ENCODE measurements around the gene UTS2R.
"Not testable (repeated sequence)": the region's sequence is repeated elsewhere in the genome, so short reads cannot be mapped to it uniquely, and the experiment has no call there.

Gene UTS2R

DNA sequence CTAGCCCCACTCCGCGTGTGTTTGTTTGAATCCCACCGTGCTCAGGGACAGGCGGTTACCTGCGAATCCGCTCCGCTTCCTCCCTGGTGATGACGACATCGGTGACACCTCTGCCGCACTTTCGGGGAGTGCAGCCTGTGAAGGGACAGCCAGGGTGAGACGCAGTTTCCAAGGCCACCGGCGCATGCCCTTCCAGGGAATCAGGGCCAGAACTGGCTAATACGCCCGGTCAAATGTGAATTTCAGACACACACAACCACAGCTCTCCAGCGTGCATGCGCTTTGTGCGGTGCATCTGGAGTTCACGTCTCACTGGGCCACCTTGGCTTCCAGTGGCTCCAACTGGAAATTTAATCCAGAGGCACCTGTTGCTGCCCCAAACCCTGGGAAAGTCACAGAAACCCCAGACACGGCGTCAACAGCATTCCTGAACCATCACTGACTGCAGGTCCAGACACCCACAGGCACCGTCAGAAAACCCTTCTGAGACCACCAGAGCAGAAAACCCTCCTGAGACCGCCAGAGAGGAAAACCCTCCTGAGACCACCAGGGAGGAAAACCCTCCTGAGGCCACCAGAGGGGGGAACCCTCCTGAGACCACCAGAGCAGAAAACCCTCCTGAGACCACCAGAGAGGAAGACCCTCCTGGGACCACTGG, 40.0 kb downstream of the UTS2R start:
- DNase-seq: no peak

DNA sequence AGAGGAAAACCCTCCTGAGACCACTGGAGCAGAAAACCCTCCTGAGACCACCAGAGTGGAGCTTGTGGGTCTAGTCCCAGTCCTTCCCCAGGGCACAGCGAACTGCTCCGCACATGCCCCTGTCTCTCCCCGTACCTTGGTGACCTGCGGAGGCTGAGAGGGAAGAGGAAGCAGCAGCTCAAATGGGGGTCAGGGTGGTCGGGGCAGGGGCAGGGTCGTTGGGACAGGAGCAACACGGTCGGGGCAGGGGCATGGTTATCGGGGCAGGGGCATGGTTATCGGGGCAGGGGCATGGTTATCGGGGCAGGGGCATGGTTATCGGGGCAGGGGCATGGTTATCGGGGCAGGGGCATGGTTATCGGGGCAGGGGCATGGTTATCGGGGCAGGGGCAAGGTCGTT, 40.5 kb downstream of the UTS2R start:
- DNase-seq: not testable (repeated sequence)

DNA sequence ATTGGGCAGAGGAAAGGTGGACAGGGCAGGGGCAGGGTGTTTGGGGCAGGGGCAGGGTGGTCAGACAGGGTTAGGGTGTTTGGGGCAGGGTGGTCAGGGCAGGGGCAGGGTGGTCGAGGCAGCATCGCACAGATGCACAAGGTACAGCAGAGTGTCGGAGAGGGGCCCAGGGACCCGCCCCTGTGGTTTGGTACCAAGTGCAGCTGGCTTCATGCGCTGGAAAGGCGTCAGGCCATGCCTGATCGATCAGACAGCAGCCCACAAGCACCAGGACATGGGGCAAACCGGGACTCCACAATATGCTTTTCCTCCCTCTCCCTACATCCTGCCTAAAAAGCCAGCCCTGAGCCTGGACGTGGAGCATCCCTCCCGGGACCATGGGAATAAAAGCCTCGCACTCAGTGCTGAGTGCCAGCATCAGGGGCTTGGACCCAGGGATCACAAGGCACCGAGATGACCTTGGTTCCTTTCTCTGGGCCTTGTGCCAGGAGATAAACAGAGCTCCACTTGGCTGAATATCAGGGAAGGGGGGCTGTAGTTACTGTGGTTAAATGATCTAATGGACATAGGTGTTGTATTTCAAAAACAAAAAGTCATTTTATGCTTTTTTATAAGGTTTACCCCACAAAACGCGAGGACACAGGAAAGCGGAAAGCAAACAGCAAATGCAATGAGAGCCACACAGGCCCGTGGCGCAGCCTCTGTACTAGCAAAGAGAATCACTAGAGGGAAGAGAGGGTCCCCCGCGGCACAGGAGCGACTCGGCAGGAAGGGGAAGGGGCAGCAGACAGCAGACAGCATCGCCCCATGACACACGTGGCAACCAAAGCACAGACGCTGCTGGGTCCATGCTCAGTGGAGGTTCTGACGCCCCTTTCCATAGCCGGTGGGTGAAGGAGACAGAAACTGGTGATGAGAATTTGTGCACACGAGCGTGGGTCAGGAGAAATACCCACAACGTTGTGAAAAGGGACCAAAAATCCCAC, 41.3 kb downstream of the UTS2R start:
- DNase-seq: no peak

DNA sequence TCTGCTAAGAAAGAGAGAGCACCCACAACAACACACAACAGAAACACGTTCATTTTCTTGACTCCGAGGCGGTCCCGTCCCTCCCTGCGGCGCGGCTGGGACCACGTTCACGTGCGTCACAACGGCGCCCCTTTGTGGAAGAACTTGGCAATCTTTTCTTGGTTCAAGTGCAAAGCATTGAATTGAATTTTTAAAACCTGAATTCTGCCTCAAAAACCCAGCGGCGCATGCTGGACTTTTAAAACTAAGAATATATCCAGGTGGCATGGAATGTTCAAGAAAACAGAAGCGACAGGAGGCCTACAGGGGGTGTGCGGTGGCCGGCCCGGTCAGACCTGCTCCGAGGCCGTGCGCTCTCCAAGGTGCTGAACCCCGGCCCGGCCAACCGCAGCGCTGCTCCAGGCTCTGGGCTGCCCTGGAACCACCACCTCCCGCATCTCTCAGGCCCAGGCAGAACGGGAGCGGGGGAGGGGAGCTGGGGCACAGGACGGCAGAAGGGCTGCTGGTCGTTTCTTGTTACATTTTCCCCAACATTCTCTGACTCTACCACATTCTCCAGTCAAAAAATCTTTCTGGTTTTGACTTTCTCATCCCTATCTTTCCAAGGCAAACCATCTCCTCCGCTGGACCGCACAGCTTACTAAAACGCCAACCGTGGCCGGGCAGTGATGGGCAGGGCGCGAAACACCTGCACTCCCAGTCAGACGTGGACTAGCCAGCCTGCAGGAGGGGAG, 43.1 kb downstream of the UTS2R start:
- peak; percentile 80 for DNase-seq

DNA sequence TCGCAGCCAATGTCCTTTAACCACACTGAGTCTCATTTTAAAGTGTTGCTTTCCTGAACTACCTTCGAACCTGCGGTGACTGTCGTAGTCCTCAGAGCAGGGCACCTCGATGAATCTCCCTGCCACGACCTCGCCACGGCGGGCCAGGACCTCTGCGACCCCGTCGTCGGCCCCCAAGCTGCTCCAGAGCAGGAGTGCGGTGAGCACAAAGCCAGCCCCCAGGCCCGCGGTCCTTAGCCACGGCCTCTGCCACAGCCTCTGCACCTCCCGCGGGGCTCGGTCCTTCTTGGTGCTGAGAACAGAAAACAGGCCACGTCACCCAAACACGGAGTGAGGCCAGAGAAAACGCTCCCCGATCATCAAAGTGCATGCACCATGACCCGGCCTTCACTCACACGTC, 43.8 kb downstream of the UTS2R start:
- DNase-seq: no peak

DNA sequence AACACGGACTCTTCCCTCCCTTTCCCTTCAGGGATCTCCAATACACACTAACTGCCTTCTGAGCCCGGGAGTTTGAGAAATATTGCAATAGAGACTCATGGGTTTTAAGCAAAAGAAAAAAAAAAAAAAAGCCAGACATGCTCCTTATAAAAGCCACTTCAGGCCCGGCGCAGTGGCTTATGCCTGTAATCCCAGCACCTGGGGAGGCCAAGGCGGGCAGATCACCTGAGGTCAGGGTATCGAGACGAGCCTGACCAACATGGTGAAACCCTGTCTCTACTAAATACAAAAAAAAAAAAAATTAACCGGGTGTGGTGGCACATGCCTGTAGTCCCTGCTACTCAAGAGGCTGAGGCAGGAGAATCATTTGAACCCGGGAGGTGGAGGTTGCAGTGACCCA, 44.2 kb downstream of the UTS2R start:
- DNase-seq: no peak

DNA sequence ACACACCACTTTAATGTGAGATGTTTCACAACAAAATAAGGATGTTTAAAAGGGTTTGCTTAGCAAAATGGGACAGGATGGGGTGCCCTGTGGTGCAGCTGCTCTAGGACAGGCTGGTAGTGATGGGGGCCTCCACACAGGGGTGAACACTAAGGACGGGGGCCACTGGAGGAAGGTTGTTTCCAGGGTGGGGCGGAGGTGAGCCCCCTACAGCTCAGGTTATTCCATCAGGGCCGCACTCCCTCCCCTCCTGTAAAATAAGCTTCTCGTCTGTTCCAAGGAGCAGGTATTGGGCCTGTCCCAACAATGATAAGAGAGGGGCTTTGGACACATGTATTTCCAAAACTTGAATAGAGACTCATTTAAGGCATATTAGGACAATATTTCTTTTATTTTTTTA, 44.7 kb downstream of the UTS2R start:
- DNase-seq: no peak

DNA sequence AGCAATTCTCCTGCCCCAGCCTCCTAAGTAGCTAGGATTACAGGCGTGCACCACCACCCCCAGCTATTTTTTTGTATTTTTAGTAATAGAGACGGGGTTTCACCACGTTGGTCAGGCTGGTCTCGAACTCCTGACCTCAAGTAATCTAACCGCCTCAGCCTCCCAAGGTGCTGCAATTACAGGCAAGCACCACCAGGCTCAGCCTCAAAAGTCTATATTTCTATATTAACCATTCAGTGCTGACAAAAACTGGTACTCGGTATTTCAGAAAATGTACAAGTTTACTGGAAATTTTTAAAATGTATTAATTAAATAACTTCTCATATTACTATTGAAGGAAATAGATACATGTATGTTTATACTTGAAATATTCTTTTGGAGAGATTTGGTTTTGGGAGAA, 45.2 kb downstream of the UTS2R start:
- no peak for DNase-seq

DNA sequence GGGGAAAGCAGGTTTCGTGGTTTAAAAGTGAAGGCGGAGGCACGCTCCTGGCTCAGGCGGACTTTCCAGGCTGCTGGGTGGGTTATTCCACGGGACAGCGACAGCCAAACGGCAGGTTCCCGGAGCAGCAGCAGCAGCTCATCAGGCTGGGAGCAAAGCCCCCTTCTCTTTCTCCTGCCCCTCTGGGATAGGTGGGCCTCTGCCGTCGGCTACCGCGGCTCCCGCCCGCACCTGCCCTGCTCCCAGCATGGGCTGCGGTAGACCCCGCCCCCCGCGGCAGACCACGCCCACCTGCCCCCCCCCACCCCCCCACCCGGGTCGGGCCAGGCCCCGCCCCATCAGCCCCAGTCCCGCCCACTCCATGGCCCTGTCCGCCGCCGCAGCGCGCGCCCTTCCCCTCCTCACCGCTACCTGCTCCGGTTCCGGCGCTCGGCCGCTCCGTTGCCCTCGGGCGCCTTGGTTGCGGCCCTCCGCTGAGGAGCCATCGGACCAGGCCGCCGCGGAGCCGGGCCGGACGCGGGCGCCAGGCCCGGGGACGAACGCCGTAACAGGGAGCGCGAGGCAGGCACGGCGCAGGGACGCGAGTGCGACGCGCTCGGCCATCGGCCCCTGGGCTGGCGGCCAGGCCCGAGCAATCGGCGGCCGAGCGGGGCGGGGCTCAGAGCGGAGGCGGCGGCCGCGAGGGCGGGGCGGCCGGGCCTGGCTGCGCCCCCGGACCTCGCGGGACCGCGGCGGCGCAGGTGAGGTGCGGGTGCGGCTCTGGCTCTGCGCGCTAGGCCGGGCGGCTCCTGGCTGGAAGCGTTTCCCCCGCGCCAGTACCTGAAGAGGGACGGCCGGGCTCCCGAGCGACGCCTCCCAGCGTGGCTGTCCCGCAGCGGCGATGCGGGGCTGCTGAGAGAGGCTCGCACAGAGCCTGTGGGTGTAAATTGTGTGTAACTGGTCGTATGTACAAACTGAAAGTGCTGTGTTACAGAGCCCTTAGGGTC, 46.7 kb downstream of the UTS2R start, which contains the start of the genes HEXD and OGFOD3:
TSS of gene HEXD (plus strand) at position 347 of the 986 bp plus-strand sequence. CDS start 1,453 bp downstream, outside the sequence.
TSS of gene OGFOD3 (minus strand) at position 586 of the 986 bp plus-strand sequence. CDS start at position 485, 101 bp downstream.
- DNase-seq: peak; percentile 88

DNA sequence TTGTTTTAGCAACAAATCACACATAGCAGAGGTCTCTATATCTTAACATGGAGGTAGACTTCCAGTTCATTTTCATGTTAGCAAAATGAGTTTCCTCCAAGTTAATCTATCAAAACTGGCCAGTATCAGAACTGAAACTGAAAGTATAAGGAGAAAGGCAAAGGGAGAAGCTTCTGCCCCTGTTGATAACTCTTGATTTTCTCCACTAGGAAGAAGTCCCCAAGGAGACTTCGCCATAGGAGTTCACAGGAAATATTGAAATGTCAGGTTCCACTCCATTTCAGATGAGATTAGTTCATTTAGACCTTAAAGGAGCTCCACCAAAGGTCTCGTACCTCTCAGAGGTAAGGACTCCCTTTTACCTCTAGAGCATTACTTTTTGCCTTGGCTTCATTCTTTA, 48.0 kb downstream of the UTS2R start:
- DNase-seq: peak; percentile 30

DNA sequence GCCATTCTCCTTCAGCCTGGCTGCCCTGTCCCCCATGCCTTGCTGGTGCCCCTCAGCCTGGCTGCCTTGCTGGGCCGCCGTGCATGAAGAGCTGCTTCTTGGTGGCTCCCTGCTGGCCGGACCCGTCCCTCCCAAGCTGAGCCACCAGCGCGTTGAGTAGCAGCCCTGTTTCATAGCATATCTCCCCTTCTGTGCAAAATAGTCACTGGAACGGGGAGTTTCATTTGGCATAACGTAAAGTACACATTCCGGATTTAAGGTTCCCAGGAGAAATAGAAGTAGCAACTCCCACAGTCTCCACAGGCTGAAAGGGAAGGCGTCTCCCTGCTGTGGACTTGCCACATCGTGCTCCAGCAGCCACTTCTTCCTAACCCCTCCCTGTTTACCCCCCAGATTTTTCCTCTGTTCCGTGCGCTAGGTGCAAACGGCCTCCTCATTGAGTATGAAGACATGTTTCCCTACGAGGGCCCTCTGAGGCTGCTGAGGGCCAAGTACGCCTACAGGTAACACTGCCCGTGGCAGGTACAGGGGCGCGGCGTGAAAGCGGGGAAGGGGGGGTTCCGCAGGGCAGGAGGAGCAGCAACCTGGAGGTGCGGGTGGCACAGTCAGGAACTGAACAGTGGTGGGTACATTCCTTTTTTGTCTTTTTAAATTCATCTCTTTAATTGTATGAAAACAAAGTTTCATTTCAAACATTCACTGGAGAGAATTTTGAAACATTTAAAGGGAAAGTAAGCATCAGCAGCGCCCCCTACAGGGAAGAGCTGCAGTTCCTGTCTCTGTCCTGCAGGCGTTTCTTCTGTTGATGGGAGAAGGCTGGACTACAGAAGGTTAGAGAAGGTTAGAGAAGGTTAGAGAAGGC, 52.7 kb downstream of the UTS2R start:
- peak; percentile 66 for DNase-seq

DNA sequence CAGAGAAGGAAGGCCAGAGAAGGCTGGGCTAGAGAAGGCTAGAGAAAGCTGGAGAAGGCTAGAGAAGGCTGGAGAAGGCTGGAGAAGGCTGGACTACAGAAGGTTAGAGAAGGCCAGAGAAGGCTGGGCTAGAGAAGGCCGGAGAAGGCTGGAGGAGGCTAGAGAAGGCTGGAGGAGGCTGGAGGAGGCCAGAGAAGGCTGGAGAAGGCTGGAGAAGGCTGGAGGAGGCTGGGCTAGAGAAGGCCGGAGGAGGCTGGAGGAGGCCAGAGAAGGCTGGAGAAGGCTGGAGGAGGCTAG, 53.2 kb downstream of the UTS2R start:
- no peak for DNase-seq

All from activated CD4-positive, alpha-beta T cell treated with anti-CD3 and anti-CD28 coated beads, Interleukin-2, Interleukin-6, amounts not matched to agents 100 ng/mL and 50 ng/mL, durations not matched to agents 16 hours and 8 hours (primary cell).